Neural progenitor cell (in vitro differentiated cells): Measurements from ENCODE around the gene DNAJB14.

Source experiments
- EZH2 ChIP-seq: fragments of 200-600 bp; sonication (generic); IDR thresholded peaks from 2 replicates; pipeline ENCODE4 v1.6.1; 2017; ENCODE audit warnings: antibody characterized with exemption, mild to moderate bottlenecking, moderate library complexity
- EZH2phosphoT487 ChIP-seq: fragments of 200-600 bp; sonication (generic); IDR thresholded peaks from 2 replicates; pipeline ENCODE4 v1.6.1; 2017; ENCODE audit warnings: antibody characterized with exemption
- TF ChIP-seq, protein P1 (sequence below): fragments of 200-600 bp; sonication (generic); IDR thresholded peaks from 2 replicates; pipeline ENCODE4 v1.5.1; 2017; ENCODE audit warnings: antibody characterized with exemption, mild to moderate bottlenecking

DNA sequence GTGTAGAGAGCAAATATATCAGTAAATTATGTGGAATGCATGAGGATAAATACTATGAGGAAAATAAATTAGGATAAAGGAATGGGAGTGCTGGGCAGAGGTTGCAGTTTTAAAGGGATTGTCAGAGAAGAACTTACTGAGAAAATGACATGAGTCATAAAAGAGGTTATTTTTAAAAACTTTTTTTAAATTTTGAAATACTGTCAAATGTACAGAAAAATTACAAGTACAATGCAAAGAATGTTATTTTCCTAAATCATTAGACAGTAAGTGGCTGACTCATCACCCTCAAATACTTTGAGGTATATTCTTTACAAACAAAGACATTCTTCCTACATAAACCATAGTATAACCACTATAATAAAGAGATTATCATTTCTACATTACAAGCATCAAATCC lies 33.5 kb upstream of the DNAJB14 start:
- TF ChIP-seq EZH2 = no peak
- TF ChIP-seq, protein P1, sequence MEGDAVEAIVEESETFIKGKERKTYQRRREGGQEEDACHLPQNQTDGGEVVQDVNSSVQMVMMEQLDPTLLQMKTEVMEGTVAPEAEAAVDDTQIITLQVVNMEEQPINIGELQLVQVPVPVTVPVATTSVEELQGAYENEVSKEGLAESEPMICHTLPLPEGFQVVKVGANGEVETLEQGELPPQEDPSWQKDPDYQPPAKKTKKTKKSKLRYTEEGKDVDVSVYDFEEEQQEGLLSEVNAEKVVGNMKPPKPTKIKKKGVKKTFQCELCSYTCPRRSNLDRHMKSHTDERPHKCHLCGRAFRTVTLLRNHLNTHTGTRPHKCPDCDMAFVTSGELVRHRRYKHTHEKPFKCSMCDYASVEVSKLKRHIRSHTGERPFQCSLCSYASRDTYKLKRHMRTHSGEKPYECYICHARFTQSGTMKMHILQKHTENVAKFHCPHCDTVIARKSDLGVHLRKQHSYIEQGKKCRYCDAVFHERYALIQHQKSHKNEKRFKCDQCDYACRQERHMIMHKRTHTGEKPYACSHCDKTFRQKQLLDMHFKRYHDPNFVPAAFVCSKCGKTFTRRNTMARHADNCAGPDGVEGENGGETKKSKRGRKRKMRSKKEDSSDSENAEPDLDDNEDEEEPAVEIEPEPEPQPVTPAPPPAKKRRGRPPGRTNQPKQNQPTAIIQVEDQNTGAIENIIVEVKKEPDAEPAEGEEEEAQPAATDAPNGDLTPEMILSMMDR = no peak
- TF ChIP-seq EZH2phosphoT487 = no peak
